Mesothelial cell of epicardium (in vitro differentiated cells): ENCODE data around the gene TBCE. TPM values are rescaled to one million over a fixed set of nuclear protein-coding genes. Genes with fewer than 3 reads are reported as not detected.

Experiments
- DNase-seq, 2 experiments: peaks; one replicate each; pipeline ENCODE4 v3.0.0; 2021; ENCODE audit warnings: low spot score in 2 of 2; ENCODE audit not compliant: unreplicated experiment in 2 of 2
- H3K27ac Mint-ChIP-seq: 2 replicates; pipeline ENCODE4 v1.8.0; 2021; ENCODE audit warnings: mixed read lengths
- H3K27me3 Mint-ChIP-seq: 2 replicates; pipeline ENCODE4 v1.8.0; 2021; ENCODE audit warnings: low read depth, mixed read lengths
- H3K36me3 Mint-ChIP-seq: 2 replicates; pipeline ENCODE4 v1.8.0; 2021; ENCODE audit warnings: mixed read lengths
- H3K4me1 Mint-ChIP-seq: 2 replicates; pipeline ENCODE4 v1.8.0; 2021; ENCODE audit warnings: mixed read lengths
- H3K4me3 Mint-ChIP-seq: 2 replicates; pipeline ENCODE4 v1.8.0; 2021; ENCODE audit warnings: mild to moderate bottlenecking, moderate library complexity, mixed read lengths
- H3K9me3 Mint-ChIP-seq: 2 replicates; pipeline ENCODE4 v1.8.0; 2021; ENCODE audit warnings: mixed read lengths
- CTCF ChIP-seq: fragments of 200-600 bp; sonication (generic); IDR thresholded peaks from one replicate; pipeline ENCODE4 v1.5.0; 2021; ENCODE audit warnings: antibody characterized with exemption; ENCODE audit not compliant: unreplicated experiment
- total RNA-seq: library from RNA; stranded (reverse); gene quantifications from 3 replicates; pipeline ENCODE4 v1.2.1, GENCODE V29; 2021

TBCE gene
- total RNA-seq, 1 donor from 2014 or later, result 29.5 TPM

GRCh38 chr1:235491644-235492043 is 124.4 kb downstream of the TBCE start:
- TF ChIP-seq CTCF, result no peak
- no peak for DNase-seq
- peaks cover 19% of the 10 kb centered on the region for H3K36me3 Mint-ChIP-seq

GRCh38 chr1:235494531-235494930 is 127.3 kb downstream of the TBCE start:
- Mint-ChIP-seq H3K36me3 (peaks cover 17% of the 10 kb centered on the region), H3K27ac (no peak overlapping the region), H3K9me3 (no peaks in the 10 kb centered on the region), H3K4me3 (no peak overlapping the region), H3K27me3 (no peaks in the 10 kb centered on the region), H3K4me1 (no peaks in the 10 kb centered on the region)
- no peak for DNase-seq
- TF ChIP-seq CTCF, result no peak

More at GRCh38 chr1:235491644-235492043, 124.4 kb downstream of the TBCE start:
- no peaks in the 10 kb centered on the region for H3K27me3 Mint-ChIP-seq
- no peak overlapping the region for H3K27ac Mint-ChIP-seq
- no peak overlapping the region for H3K4me3 Mint-ChIP-seq
- H3K4me1 Mint-ChIP-seq, result no peaks in the 10 kb centered on the region
- no peaks in the 10 kb centered on the region for H3K9me3 Mint-ChIP-seq

- no peaks in the 10 kb centered on the region for H3K9me3 Mint-ChIP-seq
- no peak overlapping the region for H3K4me3 Mint-ChIP-seq
- no peaks in the 10 kb centered on the region for H3K4me1 Mint-ChIP-seq
- TF ChIP-seq CTCF, result no peak
- DNase-seq, result no peak
- H3K36me3 Mint-ChIP-seq, result peaks cover 17% of the 10 kb centered on the region
- no peaks in the 10 kb centered on the region for H3K27me3 Mint-ChIP-seq
- H3K27ac Mint-ChIP-seq, result no peak overlapping the region
Measured at GRCh38 chr1:235495030-235495429, 127.8 kb downstream of the TBCE start.

GRCh38 chr1:235495551-235495950 is 128.3 kb downstream of the TBCE start:
- Mint-ChIP-seq H3K4me3 (no peak overlapping the region), H3K9me3 (no peaks in the 10 kb centered on the region), H3K27ac (no peak overlapping the region), H3K36me3 (peaks cover 17% of the 10 kb centered on the region), H3K27me3 (no peaks in the 10 kb centered on the region), H3K4me1 (no peaks in the 10 kb centered on the region)
- no peak for DNase-seq
- no peak for TF ChIP-seq CTCF

GRCh38 chr1:235500971-235501540 is 133.8 kb downstream of the TBCE start:
- Mint-ChIP-seq H3K4me3 (no peak overlapping the region), H3K4me1 (peaks cover 10% of the 10 kb centered on the region), H3K36me3 (no peaks in the 10 kb centered on the region), H3K9me3 (no peaks in the 10 kb centered on the region), H3K27ac (peak overlapping the region; percentile 54), H3K27me3 (no peaks in the 10 kb centered on the region)
- TF ChIP-seq CTCF, result no peak
- no peak for DNase-seq

Other genes starting within 250 kb of the TBCE start
- 166 to 178 TPM (median 171 TPM) in 3 replicates for gene TOMM20, start 238.6 kb upstream of the TBCE start, total RNA-seq
- 62.6 to 72.1 TPM (median 70.8 TPM) in 3 replicates for gene RBM34, start 206.2 kb upstream of the TBCE start, total RNA-seq
- gene ARID4B, start 39.2 kb upstream of the TBCE start, total RNA-seq, result 68.3 to 71.5 TPM (median 68.7 TPM) in 3 replicates
- 25.9 to 37.8 TPM (median 30.2 TPM) in 3 replicates for gene GGPS1, start 38.9 kb upstream of the TBCE start, total RNA-seq
- gene B3GALNT2, start 137.0 kb downstream of the TBCE start, total RNA-seq, result 27.6 to 30.6 TPM (median 28.7 TPM) in 3 replicates